ENCODE measurements around the gene CRTC1. TPM values are rescaled to one million over a fixed set of nuclear protein-coding genes. Genes with fewer than 3 reads are reported as not detected.
A peak's percentile ranks its signal among the peaks of the same experiment; 100 is the strongest.

The CRTC1 gene
- total RNA-seq, 1 donor from 2014 or later = 0.79 TPM

DNA sequence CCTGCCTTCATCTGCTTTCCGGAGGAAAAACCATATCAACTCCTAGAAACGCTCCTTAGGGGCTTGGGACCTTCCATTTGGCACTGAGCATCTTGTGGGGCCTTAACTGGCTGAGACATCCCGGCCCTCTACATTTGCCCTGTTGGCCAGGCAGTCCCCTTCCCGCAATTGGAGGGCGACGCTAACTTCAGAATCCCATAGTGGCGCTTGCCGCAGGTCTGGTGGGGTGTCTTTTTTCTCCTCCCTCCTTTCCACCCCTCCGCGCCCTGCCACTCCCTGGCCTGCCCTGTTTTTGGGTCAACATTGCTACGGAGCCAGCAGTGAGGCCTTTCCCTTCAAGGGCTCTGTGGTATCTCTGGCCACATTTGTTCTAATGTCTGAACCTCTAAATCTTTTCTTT lies 13.6 kb upstream of the CRTC1 start:
- TF ChIP-seq CTCF (IDR thresholded peaks at IDR 0.05; ENCODE audit: insufficient read depth, low read length, severe bottlenecking) = no peak
- H3K36me3 ChIP-seq (ENCODE audit: control insufficient read depth, insufficient read depth, low read length) = peaks cover 4% of the 10 kb centered on the region
- H3K27me3 ChIP-seq (ENCODE audit: control insufficient read depth, insufficient read depth, low read length) = no peaks in the 10 kb centered on the region
- FAIRE-seq (no peak), DNase-seq (ENCODE audit: low read depth) (no peak)
- no peak overlapping the region for H3K4me3 ChIP-seq (ENCODE audit: low read depth, low read length)

DNA sequence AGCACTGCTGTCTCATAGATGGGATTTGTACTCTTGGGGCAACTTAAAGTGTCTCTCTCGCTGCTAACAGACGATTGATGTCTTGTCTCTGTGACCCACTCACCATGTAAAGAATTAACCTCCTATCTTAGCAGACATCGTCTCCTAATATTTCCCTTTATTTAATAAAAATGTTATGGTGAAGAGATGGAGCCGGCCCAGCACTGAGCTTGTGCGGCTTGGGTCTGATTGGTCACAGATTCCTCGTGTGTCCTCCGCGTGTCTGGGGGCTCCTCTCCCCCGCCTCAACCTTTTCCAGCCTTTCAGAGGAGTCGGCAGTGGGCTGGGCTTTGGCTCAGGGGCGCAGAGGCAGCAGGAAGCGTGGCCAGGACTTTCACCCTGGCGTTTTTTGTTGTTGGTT lies 13.2 kb upstream of the CRTC1 start:
- peaks cover 3% of the 10 kb centered on the region for H3K36me3 ChIP-seq (ENCODE audit: control insufficient read depth, insufficient read depth, low read length)
- no peak for TF ChIP-seq CTCF (IDR thresholded peaks at IDR 0.05; ENCODE audit: insufficient read depth, low read length, severe bottlenecking)
- no peak overlapping the region for H3K4me3 ChIP-seq (ENCODE audit: low read depth, low read length)
- DNase-seq (ENCODE audit: low read depth) = no peak
- H3K27me3 ChIP-seq (ENCODE audit: control insufficient read depth, insufficient read depth, low read length) = no peaks in the 10 kb centered on the region
- FAIRE-seq = no peak

- Histone ChIP-seq H3K4me3 (ENCODE audit: low read depth, low read length) (no peak overlapping the region), H3K36me3 (ENCODE audit: control insufficient read depth, insufficient read depth, low read length) (peaks cover 2% of the 10 kb centered on the region), H3K27me3 (ENCODE audit: control insufficient read depth, insufficient read depth, low read length) (no peaks in the 10 kb centered on the region)
- no peak for DNase-seq (ENCODE audit: low read depth)
- no peak for FAIRE-seq
- no peak for TF ChIP-seq CTCF (IDR thresholded peaks at IDR 0.05; ENCODE audit: insufficient read depth, low read length, severe bottlenecking)
These were observed 12.0 kb upstream of the CRTC1 start for GRCh38 chr19:18671303-18672043.

GRCh38 chr19:18672044-18672451 lies 11.4 kb upstream of the CRTC1 start:
- H3K27me3 ChIP-seq (ENCODE audit: control insufficient read depth, insufficient read depth, low read length) = no peaks in the 10 kb centered on the region
- H3K4me3 ChIP-seq (ENCODE audit: low read depth, low read length) = no peak overlapping the region
- peaks cover 2% of the 10 kb centered on the region for H3K36me3 ChIP-seq (ENCODE audit: control insufficient read depth, insufficient read depth, low read length)
- TF ChIP-seq CTCF (IDR thresholded peaks at IDR 0.05; ENCODE audit: insufficient read depth, low read length, severe bottlenecking) = no peak
- FAIRE-seq (no peak), DNase-seq (ENCODE audit: low read depth) (no peak)

DNA sequence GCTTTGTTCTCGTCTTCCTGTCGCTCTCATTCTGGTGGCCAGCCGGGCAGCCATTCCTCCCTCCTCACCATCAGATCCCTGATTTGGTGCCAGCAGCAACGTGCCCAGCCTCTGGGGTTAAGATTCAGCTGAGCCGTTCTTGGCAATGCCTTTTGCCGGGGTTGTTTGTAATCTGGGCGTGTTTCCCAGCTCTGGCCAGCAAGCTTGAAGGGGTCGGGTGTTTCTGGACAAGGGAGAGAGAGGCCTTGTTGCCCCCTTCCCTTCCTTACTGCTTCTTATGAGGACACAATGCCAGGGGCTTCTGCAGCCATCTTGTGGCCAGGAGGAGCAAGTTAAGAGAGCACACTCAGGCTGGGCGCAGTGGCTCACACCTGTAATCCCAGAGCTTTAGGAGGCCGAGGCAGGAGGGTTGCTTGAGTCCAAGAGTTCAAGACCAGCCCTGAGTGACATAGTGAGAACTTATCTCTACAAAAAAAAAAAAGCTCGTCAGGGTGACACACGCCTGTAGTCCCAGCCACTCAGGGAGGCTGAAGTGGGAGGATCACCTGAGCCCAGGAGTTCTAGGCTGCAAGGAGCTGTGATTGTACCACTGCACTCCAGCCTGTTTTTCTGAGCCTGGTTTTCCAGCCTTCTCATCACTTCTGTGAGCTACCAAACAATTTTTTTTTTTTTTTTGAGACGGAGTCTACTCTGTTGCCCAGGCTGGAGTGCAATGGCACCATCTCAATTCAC lies 10.7 kb upstream of the CRTC1 start:
- Histone ChIP-seq H3K36me3 (ENCODE audit: control insufficient read depth, insufficient read depth, low read length) (peaks cover 2% of the 10 kb centered on the region), H3K4me3 (ENCODE audit: low read depth, low read length) (no peak overlapping the region), H3K27me3 (ENCODE audit: control insufficient read depth, insufficient read depth, low read length) (no peaks in the 10 kb centered on the region)
- FAIRE-seq (no peak), DNase-seq (ENCODE audit: low read depth) (peak; percentile 27)
- TF ChIP-seq CTCF (IDR thresholded peaks at IDR 0.05; ENCODE audit: insufficient read depth, low read length, severe bottlenecking) = no peak
